CD4-positive, alpha-beta T cell treated with Interleukin-17A for 4 hours (primary cell): ENCODE measurements around the gene HSPB1.
"Not testable (repeated sequence)": the region's sequence is repeated elsewhere in the genome, so short reads cannot be mapped to it uniquely, and the experiment has no call there.

Experiments
- DNase-seq: peaks from one replicate; pipeline ENCODE4 v3.0.0-alpha.2; 2020; ENCODE audit warnings: mixed read lengths

The HSPB1 gene

GRCh38 chr7:76302347-76303201, at the start of gene HSPB1:
Gene HSPB1 (plus strand): TSS chr7:76302673. CDS start chr7:76302713, 40 bp downstream.
- DNase-seq = peak; percentile 84

GRCh38 chr7:76254781-76255180, 47.7 kb upstream of the HSPB1 start:
- no peak for DNase-seq

- DNase-seq = no peak
These were observed 44.5 kb upstream of the HSPB1 start for GRCh38 chr7:76257973-76258372.

GRCh38 chr7:76259124-76260093, 43.1 kb upstream of the HSPB1 start:
- DNase-seq = no peak

GRCh38 chr7:76260171-76260703, 42.2 kb upstream of the HSPB1 start:
- DNase-seq = peak; percentile 36

- no peak for DNase-seq
These were observed 41.1 kb upstream of the HSPB1 start for GRCh38 chr7:76261329-76261728.

GRCh38 chr7:76261931-76262330, 40.5 kb upstream of the HSPB1 start:
- no peak for DNase-seq

GRCh38 chr7:76262683-76263402, 39.6 kb upstream of the HSPB1 start:
- peak; percentile 46 for DNase-seq

GRCh38 chr7:76265299-76265698, 37.2 kb upstream of the HSPB1 start:
- DNase-seq = no peak

GRCh38 chr7:76267107-76267893, 35.2 kb upstream of the HSPB1 start:
- no peak for DNase-seq

- no peak for DNase-seq
These were observed 34.6 kb upstream of the HSPB1 start for GRCh38 chr7:76267894-76268183.

- no peak for DNase-seq
These were observed 34.1 kb upstream of the HSPB1 start for GRCh38 chr7:76268376-76268775.

GRCh38 chr7:76269895-76270294, 32.6 kb upstream of the HSPB1 start:
- no peak for DNase-seq

- not testable (repeated sequence) for DNase-seq
These were observed 31.1 kb upstream of the HSPB1 start for GRCh38 chr7:76271384-76271783.

- DNase-seq = no peak
These were observed 30.3 kb upstream of the HSPB1 start for GRCh38 chr7:76272142-76272541.

- no peak for DNase-seq
These were observed 29.5 kb upstream of the HSPB1 start for GRCh38 chr7:76272851-76273497.

GRCh38 chr7:76273503-76273902, 29.0 kb upstream of the HSPB1 start:
- no peak for DNase-seq

- DNase-seq = no peak
These were observed 23.9 kb upstream of the HSPB1 start for GRCh38 chr7:76278540-76278939.

- DNase-seq = no peak
These were observed 22.1 kb upstream of the HSPB1 start for GRCh38 chr7:76280408-76280807.

- peak; percentile 36 for DNase-seq
These were observed 21.3 kb upstream of the HSPB1 start for GRCh38 chr7:76281006-76281705.
